ENCODE data around the gene F10. TPM values are rescaled to one million over a fixed set of nuclear protein-coding genes. Genes with fewer than 3 reads are reported as not detected.

Gene F10
- polyA plus RNA-seq, 1 donor from 2014 or later, result not detected

DNA sequence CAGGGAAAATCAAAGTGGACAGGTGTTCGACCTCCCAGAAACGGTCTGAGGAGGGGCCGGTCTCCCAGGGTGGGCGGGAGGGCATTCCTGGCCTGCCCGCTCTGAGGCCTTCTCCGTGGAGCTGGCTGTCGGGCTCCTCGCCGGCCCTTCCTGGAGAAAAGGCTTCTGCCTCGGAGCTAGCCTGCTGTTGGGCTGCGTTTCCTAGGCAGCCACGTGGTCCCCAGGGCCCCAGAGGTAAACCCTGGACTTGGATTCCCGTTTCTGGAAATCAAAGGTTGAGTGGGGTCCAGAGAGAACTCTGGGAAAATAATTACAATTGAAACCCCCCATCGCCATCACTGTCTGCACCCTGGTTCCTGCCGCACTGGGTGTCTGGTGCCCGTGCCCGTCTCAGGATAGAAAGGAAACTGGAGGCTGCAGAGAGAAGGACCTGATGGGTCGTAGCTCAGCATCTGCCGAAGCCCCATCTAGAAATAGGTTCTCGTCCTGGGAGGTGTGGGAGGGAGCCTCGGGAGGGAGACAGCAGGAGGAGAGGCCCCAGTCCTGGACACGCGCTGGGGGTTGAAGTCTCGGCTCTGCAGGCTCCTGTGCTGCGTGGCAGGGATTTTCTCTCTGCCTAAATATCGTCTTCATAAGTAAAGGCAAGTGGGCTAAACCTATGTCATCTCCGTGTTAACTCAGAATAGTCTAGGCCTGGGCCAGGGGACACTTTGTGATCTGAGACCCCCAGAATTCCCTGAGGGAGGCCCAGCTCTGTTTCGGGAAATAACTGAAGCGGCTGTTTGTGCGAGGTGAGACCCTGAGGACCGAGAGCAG is 28.2 kb downstream of the F10 start:
- H3K9me3 ChIP-seq (ENCODE audit: low read length), result no peaks in the 10 kb centered on the region
- H3K4me2 ChIP-seq (ENCODE audit: low read length), result no peak overlapping the region
- no peak overlapping the region for H3K9ac ChIP-seq (ENCODE audit: low read length)
- H3F3A ChIP-seq (ENCODE audit: insufficient read depth, low read length, poor library complexity, severe bottlenecking), result no peaks in the 10 kb centered on the region
- H3K27me3 ChIP-seq (ENCODE audit: insufficient read depth, low read depth, low read length), result peaks cover 16% of the 10 kb centered on the region
- H3K36me3 ChIP-seq (ENCODE audit: insufficient read depth, low read length), result no peaks in the 10 kb centered on the region
- H2AFZ ChIP-seq (ENCODE audit: low read depth, low read length), result no peak overlapping the region
- H3K4me3 ChIP-seq (ENCODE audit: low read length), result no peak overlapping the region
- H3K79me2 ChIP-seq (replicated peaks; ENCODE audit: insufficient read depth, low read length), result no peaks in the 10 kb centered on the region
- no peaks in the 10 kb centered on the region for H4K20me1 ChIP-seq (ENCODE audit: insufficient read depth)
- no peaks in the 10 kb centered on the region for H3K9me2 ChIP-seq (ENCODE audit: insufficient read depth, low read length)
- H3K27ac ChIP-seq (ENCODE audit: low read length), result no peak overlapping the region
- TF ChIP-seq, protein P1, sequence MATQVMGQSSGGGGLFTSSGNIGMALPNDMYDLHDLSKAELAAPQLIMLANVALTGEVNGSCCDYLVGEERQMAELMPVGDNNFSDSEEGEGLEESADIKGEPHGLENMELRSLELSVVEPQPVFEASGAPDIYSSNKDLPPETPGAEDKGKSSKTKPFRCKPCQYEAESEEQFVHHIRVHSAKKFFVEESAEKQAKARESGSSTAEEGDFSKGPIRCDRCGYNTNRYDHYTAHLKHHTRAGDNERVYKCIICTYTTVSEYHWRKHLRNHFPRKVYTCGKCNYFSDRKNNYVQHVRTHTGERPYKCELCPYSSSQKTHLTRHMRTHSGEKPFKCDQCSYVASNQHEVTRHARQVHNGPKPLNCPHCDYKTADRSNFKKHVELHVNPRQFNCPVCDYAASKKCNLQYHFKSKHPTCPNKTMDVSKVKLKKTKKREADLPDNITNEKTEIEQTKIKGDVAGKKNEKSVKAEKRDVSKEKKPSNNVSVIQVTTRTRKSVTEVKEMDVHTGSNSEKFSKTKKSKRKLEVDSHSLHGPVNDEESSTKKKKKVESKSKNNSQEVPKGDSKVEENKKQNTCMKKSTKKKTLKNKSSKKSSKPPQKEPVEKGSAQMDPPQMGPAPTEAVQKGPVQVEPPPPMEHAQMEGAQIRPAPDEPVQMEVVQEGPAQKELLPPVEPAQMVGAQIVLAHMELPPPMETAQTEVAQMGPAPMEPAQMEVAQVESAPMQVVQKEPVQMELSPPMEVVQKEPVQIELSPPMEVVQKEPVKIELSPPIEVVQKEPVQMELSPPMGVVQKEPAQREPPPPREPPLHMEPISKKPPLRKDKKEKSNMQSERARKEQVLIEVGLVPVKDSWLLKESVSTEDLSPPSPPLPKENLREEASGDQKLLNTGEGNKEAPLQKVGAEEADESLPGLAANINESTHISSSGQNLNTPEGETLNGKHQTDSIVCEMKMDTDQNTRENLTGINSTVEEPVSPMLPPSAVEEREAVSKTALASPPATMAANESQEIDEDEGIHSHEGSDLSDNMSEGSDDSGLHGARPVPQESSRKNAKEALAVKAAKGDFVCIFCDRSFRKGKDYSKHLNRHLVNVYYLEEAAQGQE (IDR thresholded peaks at IDR 0.05; ENCODE audit: borderline replicate concordance), result no peak
- no peak for TF ChIP-seq POLR2AphosphoS5 (IDR thresholded peaks at IDR 0.05)
- no peak for TF ChIP-seq EZH2 (IDR thresholded peaks at IDR 0.05; ENCODE audit: borderline replicate concordance, insufficient read depth, low read length, poor library complexity, severe bottlenecking)
- TF ChIP-seq, protein P2, sequence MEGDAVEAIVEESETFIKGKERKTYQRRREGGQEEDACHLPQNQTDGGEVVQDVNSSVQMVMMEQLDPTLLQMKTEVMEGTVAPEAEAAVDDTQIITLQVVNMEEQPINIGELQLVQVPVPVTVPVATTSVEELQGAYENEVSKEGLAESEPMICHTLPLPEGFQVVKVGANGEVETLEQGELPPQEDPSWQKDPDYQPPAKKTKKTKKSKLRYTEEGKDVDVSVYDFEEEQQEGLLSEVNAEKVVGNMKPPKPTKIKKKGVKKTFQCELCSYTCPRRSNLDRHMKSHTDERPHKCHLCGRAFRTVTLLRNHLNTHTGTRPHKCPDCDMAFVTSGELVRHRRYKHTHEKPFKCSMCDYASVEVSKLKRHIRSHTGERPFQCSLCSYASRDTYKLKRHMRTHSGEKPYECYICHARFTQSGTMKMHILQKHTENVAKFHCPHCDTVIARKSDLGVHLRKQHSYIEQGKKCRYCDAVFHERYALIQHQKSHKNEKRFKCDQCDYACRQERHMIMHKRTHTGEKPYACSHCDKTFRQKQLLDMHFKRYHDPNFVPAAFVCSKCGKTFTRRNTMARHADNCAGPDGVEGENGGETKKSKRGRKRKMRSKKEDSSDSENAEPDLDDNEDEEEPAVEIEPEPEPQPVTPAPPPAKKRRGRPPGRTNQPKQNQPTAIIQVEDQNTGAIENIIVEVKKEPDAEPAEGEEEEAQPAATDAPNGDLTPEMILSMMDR (IDR thresholded peaks at IDR 0.05; ENCODE audit: poor library complexity, severe bottlenecking), result no peak
- TF ChIP-seq MXI1 (conservative IDR thresholded peaks at IDR 0.05; ENCODE audit: poor library complexity, severe bottlenecking), result no peak
- no peak for TF ChIP-seq SMC3 (conservative IDR thresholded peaks at IDR 0.05; ENCODE audit: poor library complexity)
- TF ChIP-seq EP300 (conservative IDR thresholded peaks at IDR 0.05; ENCODE audit: poor library complexity, severe bottlenecking), result no peak
- TF ChIP-seq TAF1 (IDR thresholded peaks at IDR 0.05; ENCODE audit: low read depth), result no peak
- no peak for TF ChIP-seq RAD21 (conservative IDR thresholded peaks at IDR 0.05)

DNA sequence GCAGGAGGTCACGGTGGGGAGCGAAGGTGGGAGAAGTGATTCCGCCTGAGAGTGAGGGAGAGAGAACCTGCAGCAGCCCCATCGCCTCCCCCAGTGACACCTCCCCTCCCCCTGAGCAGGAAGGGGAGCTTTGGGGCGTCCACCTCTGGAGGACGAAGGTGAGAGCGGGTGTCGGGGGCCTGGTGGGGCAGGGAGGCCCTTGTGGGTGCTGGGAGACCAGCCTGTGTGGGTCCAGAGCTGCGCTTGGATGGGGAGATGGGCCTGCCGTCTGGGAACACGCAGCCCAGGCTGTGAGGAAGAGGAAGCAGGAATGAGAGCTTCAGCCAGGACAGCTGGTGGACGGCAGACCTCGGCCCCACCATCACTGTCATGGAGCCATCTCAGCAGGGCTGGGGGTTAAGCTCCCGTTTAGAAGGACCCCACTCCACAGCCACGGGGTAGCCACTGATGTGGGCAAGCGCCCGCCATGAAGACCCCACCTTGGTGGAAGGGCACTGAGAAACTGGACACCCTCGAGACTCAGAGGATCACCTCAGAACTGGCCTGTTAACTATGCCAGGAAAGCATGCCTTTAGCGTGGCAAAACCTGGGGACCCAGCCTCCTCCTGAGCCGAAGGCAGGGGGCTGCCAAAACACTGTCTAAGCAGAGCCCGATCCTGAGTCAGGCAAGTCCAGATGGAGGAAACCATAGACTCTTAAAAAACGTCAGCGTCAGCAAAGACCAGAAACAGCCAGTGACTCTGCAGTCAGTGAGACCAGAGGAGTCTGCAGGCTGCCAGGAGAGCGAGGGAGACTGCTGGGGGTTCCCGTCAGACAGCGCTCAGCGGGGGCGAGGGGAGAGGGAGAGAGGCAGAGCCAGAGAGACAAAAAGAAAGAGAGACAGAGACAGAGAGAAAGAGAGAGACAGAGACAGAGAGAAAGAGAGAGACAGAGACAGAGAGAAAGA is 29.4 kb downstream of the F10 start:
- no peaks in the 10 kb centered on the region for H3K9me3 ChIP-seq (ENCODE audit: low read length)
- H2AFZ ChIP-seq (ENCODE audit: low read depth, low read length), result no peak overlapping the region
- no peak overlapping the region for H3K9ac ChIP-seq (ENCODE audit: low read length)
- H3K79me2 ChIP-seq (replicated peaks; ENCODE audit: insufficient read depth, low read length), result no peaks in the 10 kb centered on the region
- no peaks in the 10 kb centered on the region for H3K9me2 ChIP-seq (ENCODE audit: insufficient read depth, low read length)
- no peaks in the 10 kb centered on the region for H3K36me3 ChIP-seq (ENCODE audit: insufficient read depth, low read length)
- H3K27ac ChIP-seq (ENCODE audit: low read length), result no peak overlapping the region
- H3K27me3 ChIP-seq (ENCODE audit: insufficient read depth, low read depth, low read length), result peaks cover 16% of the 10 kb centered on the region
- H3K4me2 ChIP-seq (ENCODE audit: low read length), result no peak overlapping the region
- no peak for TF ChIP-seq RAD21 (conservative IDR thresholded peaks at IDR 0.05)
- TF ChIP-seq, protein P1 (IDR thresholded peaks at IDR 0.05; ENCODE audit: borderline replicate concordance), result no peak
- TF ChIP-seq TAF1 (IDR thresholded peaks at IDR 0.05; ENCODE audit: low read depth), result no peak
- no peak for TF ChIP-seq POLR2AphosphoS5 (IDR thresholded peaks at IDR 0.05)
- no peak for TF ChIP-seq EP300 (conservative IDR thresholded peaks at IDR 0.05; ENCODE audit: poor library complexity, severe bottlenecking)
- no peak for TF ChIP-seq MXI1 (conservative IDR thresholded peaks at IDR 0.05; ENCODE audit: poor library complexity, severe bottlenecking)
- TF ChIP-seq SMC3 (conservative IDR thresholded peaks at IDR 0.05; ENCODE audit: poor library complexity), result no peak
- TF ChIP-seq, protein P2 (IDR thresholded peaks at IDR 0.05; ENCODE audit: poor library complexity, severe bottlenecking), result no peak
- no peak for TF ChIP-seq EZH2 (IDR thresholded peaks at IDR 0.05; ENCODE audit: borderline replicate concordance, insufficient read depth, low read length, poor library complexity, severe bottlenecking)
- H3F3A ChIP-seq (ENCODE audit: insufficient read depth, low read length, poor library complexity, severe bottlenecking), result no peaks in the 10 kb centered on the region
- H4K20me1 ChIP-seq (ENCODE audit: insufficient read depth), result no peaks in the 10 kb centered on the region
- no peak overlapping the region for H3K4me3 ChIP-seq (ENCODE audit: low read length)

Data from neural cell (in vitro differentiated cells).